Immature natural killer cell (primary cell): Measurements from ENCODE around the gene RBBP4. TPM values are rescaled to one million over a fixed set of nuclear protein-coding genes. Genes with fewer than 3 reads are reported as not detected.

Experiments used
- DNase-seq, 3 donors: peaks; one replicate each; pipeline ENCODE4 v3.0.0; 2022; ENCODE audit warnings: mixed read lengths in 1 of 3
- H3K27ac Mint-ChIP-seq, 6 donors: one replicate each; pipeline ENCODE4 v1.8.0; 2020; ENCODE audit warnings: mixed read lengths in 6 of 6, mild to moderate bottlenecking in 5 of 6, inconsistent platforms in 4 of 6, moderate library complexity in 3 of 6
- H3K27me3 Mint-ChIP-seq, 3 donors: one replicate each; pipeline ENCODE4 v1.8.0; 2020 to 2021; ENCODE audit warnings: low read depth in 3 of 3, mild to moderate bottlenecking in 3 of 3, mixed read lengths in 3 of 3, moderate library complexity in 3 of 3, inconsistent platforms in 1 of 3
- H3K36me3 Mint-ChIP-seq, 3 donors: one replicate each; pipeline ENCODE4 v1.8.0; 2020; ENCODE audit warnings: mixed read lengths in 3 of 3, inconsistent platforms in 2 of 3, mild to moderate bottlenecking in 2 of 3
- H3K4me1 Mint-ChIP-seq, 2 donors: one replicate each; pipeline ENCODE4 v1.8.0; 2020; ENCODE audit warnings: inconsistent platforms in 2 of 2, mild to moderate bottlenecking in 2 of 2, mixed read lengths in 2 of 2, moderate library complexity in 1 of 2
- H3K4me3 Mint-ChIP-seq, 5 donors: one replicate each; pipeline ENCODE4 v1.8.0; 2020; ENCODE audit warnings: mild to moderate bottlenecking in 5 of 5, mixed read lengths in 5 of 5, inconsistent platforms in 3 of 5, moderate library complexity in 3 of 5
- H3K9me3 Mint-ChIP-seq, 6 donors: one replicate each; pipeline ENCODE4 v1.8.0; 2020; ENCODE audit warnings: mild to moderate bottlenecking in 6 of 6, mixed read lengths in 6 of 6, inconsistent platforms in 4 of 6, moderate library complexity in 3 of 6
- polyA plus RNA-seq, 3 donors: library from polyadenylated mRNA; unstranded; fragments of 300-500 nt; fragmentation: Illumina TruSeq; gene quantifications; one replicate each; pipeline ENCODE4 v1.2.3, GENCODE V29; 2021

RBBP4 gene
- polyA plus RNA-seq, 3 donors from 2014 or later = 314 to 568 (median 325) TPM

- Mint-ChIP-seq H3K9me3 (no peaks in the 10 kb centered on the region), H3K36me3 (no peaks in the 10 kb centered on the region), H3K4me3 (no peak overlapping the region), H3K27ac (no peak overlapping the region), H3K4me1 (peaks cover 10 to 12% of the 10 kb centered on the region in 2 donors), H3K27me3 (peaks cover 0 to 4% (median 0%) of the 10 kb centered on the region in 3 donors)
- DNase-seq = no peak
Observed at GRCh38 chr1:32729254-32730046, 78.4 kb downstream of the RBBP4 start.

GRCh38 chr1:32733582-32734321 lies 82.7 kb downstream of the RBBP4 start:
- no peak for DNase-seq
- Mint-ChIP-seq H3K27ac (peak overlapping the region in 1 of 6 donors; percentile 17), H3K4me1 (peaks cover 8 to 12% of the 10 kb centered on the region in 2 donors), H3K9me3 (no peaks in the 10 kb centered on the region), H3K36me3 (no peaks in the 10 kb centered on the region), H3K27me3 (peaks cover 0 to 4% (median 0%) of the 10 kb centered on the region in 3 donors), H3K4me3 (no peak overlapping the region)

Other genes starting within 250 kb of the RBBP4 start
- gene ZBTB8B, start 186.1 kb upstream of the RBBP4 start, polyA plus RNA-seq = not detected
- under 1 TPM in 1 of 3 donors, not detected in 2; 0.39 TPM for gene ZBTB8A, start 111.8 kb upstream of the RBBP4 start, polyA plus RNA-seq
- 10 to 100 TPM; 71.3 to 92.7 (median 92.1) TPM for gene ZBTB8OS, start 658 bp upstream of the RBBP4 start, polyA plus RNA-seq
- not detected for gene SYNC, start 51.6 kb downstream of the RBBP4 start, polyA plus RNA-seq
- 100 to 1,000 TPM; 103 to 168 (median 129) TPM for gene YARS1, start 166.2 kb downstream of the RBBP4 start, polyA plus RNA-seq
- 10 to 100 TPM in 2 of 3 donors, 1 to 10 TPM in 1; 9.9 to 21.4 (median 15.8) TPM for gene S100PBP, start 166.4 kb downstream of the RBBP4 start, polyA plus RNA-seq
- not detected for gene FNDC5, start 219.7 kb downstream of the RBBP4 start, polyA plus RNA-seq
- gene HPCA, start 235.3 kb downstream of the RBBP4 start, polyA plus RNA-seq = not detected